HepG2 (cell line): ENCODE data around the gene FUBP3. TPM values are rescaled to one million over a fixed set of nuclear protein-coding genes. Genes with fewer than 3 reads are reported as not detected.

Experiments used
- ATAC-seq: fragments of 200-7000 bp; cut with Tn5 transposase; 3 replicates; pipeline ENCODE4 v1.9.1; 2020; ENCODE audit warnings: mild to moderate bottlenecking, moderate library complexity
- BruUV-seq: library from RNA; stranded (reverse); fragments of 400-500 nt; replicated peaks from 2 replicates; lab custom pipeline; 2021; lab: Mats Ljungman, UMichigan
- CTCF ChIA-PET: fragments of 300-600 bp; formaldehyde crosslinking; extraction: SDS; loops from one replicate; lab custom pipeline; 2021; ENCODE audit warnings: low total read pairs, inconsistent platforms, low intra/inter-chr PET ratio; lab: Yijun Ruan, JAX
- POLR2A ChIA-PET: fragments of 350-600 bp; sonication (Branson Sonifier 250); formaldehyde crosslinking; loops from one replicate; lab custom pipeline; 2020; ENCODE audit warnings: antibody characterized with exemption, inconsistent platforms; lab: Yijun Ruan, JAX
- DNase-seq: peaks from one replicate; pipeline ENCODE4 v3.0.0-alpha.2; 2015; ENCODE audit warnings: low spot score
- FAIRE-seq: peaks from 3 replicates; lab custom pipeline; 2011; peaks lifted over from hg19 to GRCh38; lab: Jason Lieb, UNC
- H2AFZ ChIP-seq: one replicate; pipeline ENCODE4 v1.6.1; 2011; ENCODE audit warnings: low read length, inconsistent platforms
- H3K27ac ChIP-seq: fragments of 300-600 bp; 3 replicates; pipeline ENCODE4 v1.8.0; 2011; ENCODE audit warnings: mixed run types, mild to moderate bottlenecking, mixed read lengths, low read length, inconsistent platforms; ENCODE audit not compliant: insufficient read depth; ENCODE audit errors: extremely low read length
- H3K27me3 ChIP-seq, 2 experiments: fragments of 200-600 bp in 1 of 2; 2 replicates in 1 of 2; 3 replicates in 1 of 2; pipeline versions ENCODE4 v1.6.0 to v1.8.0; 2011; ENCODE audit warnings: low read length in 2 of 2, mild to moderate bottlenecking in 2 of 2, moderate library complexity in 2 of 2, inconsistent platforms in 1 of 2; ENCODE audit not compliant: insufficient read depth in 2 of 2, control insufficient read depth in 1 of 2
- H3K36me3 ChIP-seq, 2 experiments: fragments of 200-600 bp in 1 of 2; replicated peaks in 1 of 2; 2 replicates in 1 of 2; 3 replicates in 1 of 2; pipeline versions ENCODE4 v1.5.1 to v1.8.0; 2011; ENCODE audit warnings: low read length in 2 of 2, inconsistent platforms in 1 of 2; ENCODE audit not compliant: insufficient read depth in 2 of 2, control insufficient read depth in 1 of 2
- H3K4me1 ChIP-seq: 2 replicates; pipeline ENCODE4 v1.5.1; 2012; ENCODE audit warnings: low read length, inconsistent platforms; ENCODE audit not compliant: insufficient read depth
- H3K4me2 ChIP-seq: 2 replicates; pipeline ENCODE4 v1.6.0; 2011; ENCODE audit warnings: low read depth, low read length, inconsistent platforms
- H3K4me3 ChIP-seq, 3 experiments: fragments of 200-600 bp in 1 of 3; sonication (generic), shearing (Covaris generic) in 1 of 3; replicated peaks in 1 of 3; 2 replicates each; pipeline ENCODE4 v1.5.1; 2011 to 2016; ENCODE audit warnings: low read length in 3 of 3, inconsistent platforms in 2 of 3, low read depth in 2 of 3, mild to moderate bottlenecking in 2 of 3, control low read depth in 1 of 3, mixed read lengths in 1 of 3; ENCODE audit not compliant: insufficient read depth in 1 of 3
- H3K79me2 ChIP-seq: one replicate; pipeline ENCODE4 v1.6.1; 2011; ENCODE audit warnings: low read length, inconsistent platforms; ENCODE audit not compliant: insufficient read depth
- H3K9ac ChIP-seq: 2 replicates; pipeline ENCODE4 v1.6.0; 2011; ENCODE audit warnings: mild to moderate bottlenecking, low read depth, low read length, inconsistent platforms; ENCODE audit not compliant: insufficient read depth
- H3K9me3 ChIP-seq: 2 replicates; pipeline ENCODE4 v1.5.1; 2012; ENCODE audit warnings: mild to moderate bottlenecking, low read length
- H4K20me1 ChIP-seq: 2 replicates; pipeline ENCODE4 v1.6.0; 2011; ENCODE audit warnings: inconsistent platforms, mild to moderate bottlenecking, low read length, moderate library complexity; ENCODE audit not compliant: insufficient read depth
- CEBPG ChIP-seq: IDR thresholded peaks from 2 replicates; pipeline ENCODE4 v1.6.1; 2016
- FOXA3 ChIP-seq: IDR thresholded peaks from 2 replicates; pipeline ENCODE4 v1.6.1; 2016; ENCODE audit warnings: missing genetic modification reagents, missing compliant biosample characterization
- ISX ChIP-seq: sonication (generic); formaldehyde crosslinking; conservative IDR thresholded peaks from 2 replicates; pipeline ENCODE4 v1.5.0; 2020; ENCODE audit warnings: missing genetic modification reagents
- KMT2B ChIP-seq: IDR thresholded peaks from 2 replicates; pipeline ENCODE4 v1.6.1; 2016; ENCODE audit warnings: missing genetic modification reagents, missing compliant biosample characterization
- MYNN ChIP-seq: sonication (generic); formaldehyde crosslinking; IDR thresholded peaks from 2 replicates; pipeline ENCODE4 v1.4.0; 2020; ENCODE audit warnings: mild to moderate bottlenecking, low read depth, missing genetic modification reagents
- RCOR2 ChIP-seq: IDR thresholded peaks from 2 replicates; pipeline ENCODE4 v1.6.1; 2016; ENCODE audit warnings: missing biosample characterization, missing genetic modification reagents
- RFX3 ChIP-seq: IDR thresholded peaks from 2 replicates; pipeline ENCODE4 v1.6.1; 2016; ENCODE audit warnings: missing biosample characterization, missing genetic modification reagents
- SNAPC2 ChIP-seq: sonication (generic); formaldehyde crosslinking; IDR thresholded peaks from 2 replicates; pipeline ENCODE4 v1.8.1; 2022; ENCODE audit warnings: mild to moderate bottlenecking, missing genetic modification reagents
- ZNF101 ChIP-seq: sonication (generic); formaldehyde crosslinking; IDR thresholded peaks from 2 replicates; pipeline ENCODE4 v1.4.0; 2020; ENCODE audit warnings: mild to moderate bottlenecking, low read depth, missing genetic modification reagents, borderline replicate concordance
- WGBS: methylation state at CpG from one replicate; pipeline ENCODE4 v1.1.6; 2017; ENCODE audit warnings: low lambda C conversion rate; 5-methylcytosine and 5-hydroxymethylcytosine counted together
- in situ Hi-C: cut with HindIII; loops from 2 replicates; pipeline ENCODE4 v1.10.0; 2017; ENCODE audit warnings: low pct_unique_long_range_greater_than_20kb; ENCODE audit not compliant: extremely low pct_ligation_motif_present
- intact Hi-C: fragments of 100-400 bp; cut with micrococcal nuclease; formaldehyde crosslinking; loops from one replicate; pipeline ENCODE4 v1.10.0; 2022; ENCODE audit not compliant: unreplicated experiment
- polyA plus RNA-seq, 8 experiments: library from polyadenylated mRNA; depleted of rRNA in 3 of 8; stranded (reverse) in 7 of 8; unstranded in 1 of 8; fragments of >200 nt; fragmentation: Illumina TruSeq in 4 of 8; extraction: Trizol in 4 of 8; gene quantifications; 2 replicates each; pipeline versions ENCODE4 v1.2.1 to v1.2.3, GENCODE V29; 2011 to 2016; ENCODE audit warnings: low read depth in 4 of 8, missing spikeins in 1 of 8, mixed read lengths in 1 of 8; ENCODE audit not compliant: insufficient read depth in 1 of 8
- total RNA-seq, 5 experiments: library from RNA; depleted of rRNA; stranded (reverse); fragments of >200 nt; fragmentation: Illumina TruSeq; extraction: Trizol; gene quantifications; 2 replicates each; pipeline ENCODE4 v1.2.3, GENCODE V29; 2016; ENCODE audit warnings: low read depth in 1 of 5
- TF ChIP-seq, protein P1 (sequence below): IDR thresholded peaks from 2 replicates; pipeline ENCODE4 v1.6.1; 2012; ENCODE audit warnings: inconsistent platforms
- TF ChIP-seq, protein P2 (sequence below): IDR thresholded peaks from 2 replicates; pipeline ENCODE4 v1.6.1; 2016; ENCODE audit warnings: low read depth, control low read depth
- TF ChIP-seq, protein P3 (sequence below): sonication (generic); formaldehyde crosslinking; IDR thresholded peaks from 2 replicates; pipeline ENCODE4 v1.5.1; 2020; ENCODE audit warnings: missing genetic modification reagents, mild to moderate bottlenecking, borderline replicate concordance
- TF ChIP-seq, protein P4 (sequence below): sonication (generic); formaldehyde crosslinking; IDR thresholded peaks from 2 replicates; pipeline ENCODE4 v1.4.0; 2020; ENCODE audit warnings: missing genetic modification reagents
- TF ChIP-seq, protein P5 (sequence below): sonication (generic); formaldehyde crosslinking; IDR thresholded peaks from 2 replicates; pipeline ENCODE4 v1.5.1; 2020; ENCODE audit warnings: mild to moderate bottlenecking, missing genetic modification reagents, moderate library complexity

The FUBP3 gene
- total and polyA plus RNA-seq, 2 of the 13 experiments (the other 11 are each of a cell fraction or from before 2014, with no cell fraction given) = 28.7 to 40.0 TPM

DNA sequence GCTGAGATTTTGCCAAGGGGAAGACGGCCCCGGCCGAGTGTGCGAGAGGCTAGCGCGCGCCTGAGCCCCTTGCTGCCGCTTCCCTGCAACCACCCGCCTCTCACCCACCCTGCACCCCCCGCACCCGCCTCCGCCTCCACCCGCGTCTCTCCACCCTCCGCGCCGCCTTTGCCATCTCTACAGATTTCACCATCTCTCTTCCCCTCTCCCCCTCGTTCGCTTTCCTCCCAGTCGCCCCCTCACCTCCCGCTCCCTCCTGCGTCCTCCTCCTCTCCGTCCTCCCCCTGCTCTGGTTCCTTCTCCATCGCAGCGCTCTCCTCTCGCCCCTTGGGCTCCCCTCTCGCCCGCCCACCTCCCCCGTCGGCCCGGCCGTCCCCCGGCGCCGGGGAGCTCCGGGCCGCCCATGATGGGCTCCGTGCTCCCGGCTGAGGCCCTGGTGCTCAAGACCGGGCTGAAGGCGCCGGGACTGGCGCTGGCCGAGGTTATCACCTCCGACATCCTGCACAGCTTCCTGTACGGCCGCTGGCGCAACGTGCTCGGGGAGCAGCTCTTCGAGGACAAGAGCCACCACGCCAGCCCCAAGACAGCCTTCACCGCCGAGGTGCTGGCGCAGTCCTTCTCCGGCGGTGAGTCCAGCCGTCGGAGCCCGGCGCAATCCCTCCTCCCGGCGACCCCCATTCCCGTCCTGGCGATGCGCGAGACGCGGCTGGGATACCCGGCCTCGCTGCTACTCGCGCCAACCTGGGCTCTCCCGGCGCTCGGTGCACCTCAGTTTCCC is 85.1 kb downstream of the FUBP3 start, which contains the start of gene PRDM12 (continued):
- TF ChIP-seq, protein P1, sequence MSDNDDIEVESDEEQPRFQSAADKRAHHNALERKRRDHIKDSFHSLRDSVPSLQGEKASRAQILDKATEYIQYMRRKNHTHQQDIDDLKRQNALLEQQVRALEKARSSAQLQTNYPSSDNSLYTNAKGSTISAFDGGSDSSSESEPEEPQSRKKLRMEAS = peak; percentile 30; the same call in 1 of the 2 replicates
- TF ChIP-seq, all 625 proteins: peak for 4

DNA sequence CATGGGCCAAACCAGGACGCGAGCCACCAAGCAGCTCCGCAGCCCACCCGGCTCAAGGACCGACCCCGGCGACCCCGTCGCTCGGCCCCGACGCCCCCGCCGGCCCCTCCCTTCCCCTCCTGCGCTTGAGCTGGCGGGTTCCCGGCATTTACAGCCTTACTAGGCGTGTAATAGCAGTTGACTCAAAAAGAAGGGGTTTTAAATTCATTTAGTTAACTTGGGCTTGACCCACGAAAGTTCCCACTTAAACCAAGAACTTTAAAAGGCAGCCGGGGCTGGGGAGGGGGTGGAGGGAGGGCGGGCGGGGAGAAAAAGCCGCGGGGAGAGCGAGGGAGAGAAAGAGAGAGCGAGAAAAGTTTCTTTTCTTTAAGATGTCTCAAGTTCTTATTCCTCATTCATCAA is 85.7 kb downstream of the FUBP3 start:
- ATAC-seq (no peak), FAIRE-seq (no peak), DNase-seq (no peak)
- WGBS = 29% methylated on average over 19 of the region's 26 CpGs
- in situ Hi-C loops = no loop called here
- Histone ChIP-seq H3K4me3 (no peak overlapping the region), H3K9me3 (no peaks in the 10 kb centered on the region), H3K4me2 (no peak overlapping the region), H3K79me2 (no peaks in the 10 kb centered on the region), H3K9ac (no peak overlapping the region), H3K27me3 (peaks cover 27 to 88% of the 10 kb centered on the region in 2 experiments), H3K36me3 (no peaks in the 10 kb centered on the region), H3K4me1 (peaks cover 26% of the 10 kb centered on the region), H3K27ac (no peak overlapping the region), H2AFZ (no peak overlapping the region), H4K20me1 (peaks cover 4% of the 10 kb centered on the region; the same call in 1 of the 2 replicates)
- ChIA-PET POLR2A (no interaction called here), CTCF (no interaction called here)
- no TSS peak for BruUV-seq
- intact Hi-C loops = no loop called here
- TF ChIP-seq FOXA3 (CRISPR knock-in tag) (no peak), KMT2B (CRISPR knock-in tag) (no peak), RCOR2 (CRISPR knock-in tag) (no peak), MYNN (CRISPR knock-in tag) (no peak), ISX (CRISPR knock-in tag) (no peak), RFX3 (CRISPR knock-in tag) (no peak), ZNF101 (CRISPR knock-in tag) (no peak), CEBPG (CRISPR knock-in tag) (no peak), SNAPC2 (CRISPR knock-in tag) (no peak)
- TF ChIP-seq, protein P2, sequence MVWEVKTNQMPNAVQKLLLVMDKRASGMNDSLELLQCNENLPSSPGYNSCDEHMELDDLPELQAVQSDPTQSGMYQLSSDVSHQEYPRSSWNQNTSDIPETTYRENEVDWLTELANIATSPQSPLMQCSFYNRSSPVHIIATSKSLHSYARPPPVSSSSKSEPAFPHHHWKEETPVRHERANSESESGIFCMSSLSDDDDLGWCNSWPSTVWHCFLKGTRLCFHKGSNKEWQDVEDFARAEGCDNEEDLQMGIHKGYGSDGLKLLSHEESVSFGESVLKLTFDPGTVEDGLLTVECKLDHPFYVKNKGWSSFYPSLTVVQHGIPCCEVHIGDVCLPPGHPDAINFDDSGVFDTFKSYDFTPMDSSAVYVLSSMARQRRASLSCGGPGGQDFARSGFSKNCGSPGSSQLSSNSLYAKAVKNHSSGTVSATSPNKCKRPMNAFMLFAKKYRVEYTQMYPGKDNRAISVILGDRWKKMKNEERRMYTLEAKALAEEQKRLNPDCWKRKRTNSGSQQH (CRISPR knock-in tag) = no peak
- TF ChIP-seq, protein P3, sequence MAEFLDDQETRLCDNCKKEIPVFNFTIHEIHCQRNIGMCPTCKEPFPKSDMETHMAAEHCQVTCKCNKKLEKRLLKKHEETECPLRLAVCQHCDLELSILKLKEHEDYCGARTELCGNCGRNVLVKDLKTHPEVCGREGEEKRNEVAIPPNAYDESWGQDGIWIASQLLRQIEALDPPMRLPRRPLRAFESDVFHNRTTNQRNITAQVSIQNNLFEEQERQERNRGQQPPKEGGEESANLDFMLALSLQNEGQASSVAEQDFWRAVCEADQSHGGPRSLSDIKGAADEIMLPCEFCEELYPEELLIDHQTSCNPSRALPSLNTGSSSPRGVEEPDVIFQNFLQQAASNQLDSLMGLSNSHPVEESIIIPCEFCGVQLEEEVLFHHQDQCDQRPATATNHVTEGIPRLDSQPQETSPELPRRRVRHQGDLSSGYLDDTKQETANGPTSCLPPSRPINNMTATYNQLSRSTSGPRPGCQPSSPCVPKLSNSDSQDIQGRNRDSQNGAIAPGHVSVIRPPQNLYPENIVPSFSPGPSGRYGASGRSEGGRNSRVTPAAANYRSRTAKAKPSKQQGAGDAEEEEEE (CRISPR knock-in tag) = no peak
- TF ChIP-seq, protein P4, sequence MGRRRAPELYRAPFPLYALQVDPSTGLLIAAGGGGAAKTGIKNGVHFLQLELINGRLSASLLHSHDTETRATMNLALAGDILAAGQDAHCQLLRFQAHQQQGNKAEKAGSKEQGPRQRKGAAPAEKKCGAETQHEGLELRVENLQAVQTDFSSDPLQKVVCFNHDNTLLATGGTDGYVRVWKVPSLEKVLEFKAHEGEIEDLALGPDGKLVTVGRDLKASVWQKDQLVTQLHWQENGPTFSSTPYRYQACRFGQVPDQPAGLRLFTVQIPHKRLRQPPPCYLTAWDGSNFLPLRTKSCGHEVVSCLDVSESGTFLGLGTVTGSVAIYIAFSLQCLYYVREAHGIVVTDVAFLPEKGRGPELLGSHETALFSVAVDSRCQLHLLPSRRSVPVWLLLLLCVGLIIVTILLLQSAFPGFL (CRISPR knock-in tag) = no peak
- TF ChIP-seq, protein P5, sequence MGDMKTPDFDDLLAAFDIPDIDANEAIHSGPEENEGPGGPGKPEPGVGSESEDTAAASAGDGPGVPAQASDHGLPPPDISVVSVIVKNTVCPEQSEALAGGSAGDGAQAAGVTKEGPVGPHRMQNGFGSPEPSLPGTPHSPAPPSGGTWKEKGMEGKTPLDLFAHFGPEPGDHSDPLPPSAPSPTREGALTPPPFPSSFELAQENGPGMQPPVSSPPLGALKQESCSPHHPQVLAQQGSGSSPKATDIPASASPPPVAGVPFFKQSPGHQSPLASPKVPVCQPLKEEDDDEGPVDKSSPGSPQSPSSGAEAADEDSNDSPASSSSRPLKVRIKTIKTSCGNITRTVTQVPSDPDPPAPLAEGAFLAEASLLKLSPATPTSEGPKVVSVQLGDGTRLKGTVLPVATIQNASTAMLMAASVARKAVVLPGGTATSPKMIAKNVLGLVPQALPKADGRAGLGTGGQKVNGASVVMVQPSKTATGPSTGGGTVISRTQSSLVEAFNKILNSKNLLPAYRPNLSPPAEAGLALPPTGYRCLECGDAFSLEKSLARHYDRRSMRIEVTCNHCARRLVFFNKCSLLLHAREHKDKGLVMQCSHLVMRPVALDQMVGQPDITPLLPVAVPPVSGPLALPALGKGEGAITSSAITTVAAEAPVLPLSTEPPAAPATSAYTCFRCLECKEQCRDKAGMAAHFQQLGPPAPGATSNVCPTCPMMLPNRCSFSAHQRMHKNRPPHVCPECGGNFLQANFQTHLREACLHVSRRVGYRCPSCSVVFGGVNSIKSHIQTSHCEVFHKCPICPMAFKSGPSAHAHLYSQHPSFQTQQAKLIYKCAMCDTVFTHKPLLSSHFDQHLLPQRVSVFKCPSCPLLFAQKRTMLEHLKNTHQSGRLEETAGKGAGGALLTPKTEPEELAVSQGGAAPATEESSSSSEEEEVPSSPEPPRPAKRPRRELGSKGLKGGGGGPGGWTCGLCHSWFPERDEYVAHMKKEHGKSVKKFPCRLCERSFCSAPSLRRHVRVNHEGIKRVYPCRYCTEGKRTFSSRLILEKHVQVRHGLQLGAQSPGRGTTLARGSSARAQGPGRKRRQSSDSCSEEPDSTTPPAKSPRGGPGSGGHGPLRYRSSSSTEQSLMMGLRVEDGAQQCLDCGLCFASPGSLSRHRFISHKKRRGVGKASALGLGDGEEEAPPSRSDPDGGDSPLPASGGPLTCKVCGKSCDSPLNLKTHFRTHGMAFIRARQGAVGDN (CRISPR knock-in tag) = no peak
